ENCODE measurements around the gene MCRIP2.

DNA sequence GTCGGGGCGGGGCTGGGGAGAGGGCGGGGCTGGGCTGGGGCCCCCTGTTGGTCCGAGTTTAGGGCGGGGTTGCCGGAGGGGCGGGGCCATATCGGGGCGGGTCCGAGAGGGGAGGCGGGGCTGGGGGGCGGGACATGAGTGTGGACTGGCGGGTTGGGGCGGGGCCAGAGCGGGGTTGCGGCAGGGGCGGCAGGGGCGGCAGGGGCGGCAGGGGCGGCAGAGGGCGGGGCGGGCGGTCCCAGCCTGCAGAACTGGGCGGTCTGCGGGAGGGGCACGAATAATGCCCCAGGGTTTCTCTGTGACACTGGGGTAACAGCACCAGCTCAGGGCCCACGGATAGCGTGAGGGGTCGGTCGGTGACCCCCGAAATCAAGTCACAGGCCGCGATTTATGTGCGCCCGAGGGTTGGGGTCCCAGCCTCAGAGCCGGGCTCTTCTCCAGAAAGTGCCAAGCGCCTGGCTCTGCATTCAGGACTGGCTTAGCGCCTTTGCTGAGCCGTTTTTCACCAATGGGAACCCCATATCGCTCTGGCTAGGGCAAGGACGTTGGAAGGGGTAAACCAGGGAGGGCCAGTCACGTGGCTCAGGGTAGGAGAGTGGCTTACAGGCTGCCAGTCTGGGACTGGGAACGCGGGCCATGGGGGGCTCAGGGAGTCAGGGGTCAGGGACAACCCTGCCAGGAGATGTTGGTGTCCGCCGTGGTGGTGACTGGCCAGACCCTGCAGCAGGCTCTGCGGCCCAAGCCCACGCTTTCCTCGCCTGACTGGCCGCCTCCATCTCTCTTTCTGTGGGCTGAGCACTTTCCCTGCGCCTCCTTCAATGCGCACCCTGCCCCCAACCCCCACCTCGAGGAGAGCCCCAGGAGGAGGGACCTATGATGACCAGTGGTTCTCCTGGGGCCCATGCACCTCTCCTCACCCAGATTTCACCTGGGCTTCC lies 4.3 kb upstream of the MCRIP2 start:
- TF ChIP-seq CTCF (IDR thresholded peaks at IDR 0.05) = no peak
- TF ChIP-seq POLR2A (IDR thresholded peaks at IDR 0.05) = no peak

Data from right lobe of liver (tissue), 4 donors.